Measurements from ENCODE around the gene CORO1C. TPM values are rescaled to one million over a fixed set of nuclear protein-coding genes. Genes with fewer than 3 reads are reported as not detected.

The CORO1C gene
- total RNA-seq, 1 donor from 2014 or later = 391 TPM

- Mint-ChIP-seq H3K27me3 (ENCODE audit: low read depth, unreplicated experiment) (no peaks in the 10 kb centered on the region), H3K9me3 (ENCODE audit: unreplicated experiment) (no peaks in the 10 kb centered on the region), H3K4me3 (ENCODE audit: unreplicated experiment) (peak overlapping the region; percentile 10), H3K27ac (ENCODE audit: unreplicated experiment) (peak overlapping the region; percentile 75), H3K4me1 (ENCODE audit: low read depth, unreplicated experiment) (peaks cover 60% of the 10 kb centered on the region), H3K36me3 (ENCODE audit: low read depth, unreplicated experiment) (peaks cover 12% of the 10 kb centered on the region)
- no peak overlapping the region for H2AFZ ChIP-seq (ENCODE audit: low read depth, low read length)
- H3K36me3 ChIP-seq (ENCODE audit: insufficient read depth, low read length) = peaks cover 14% of the 10 kb centered on the region
- no peaks in the 10 kb centered on the region for H3K9me3 ChIP-seq (ENCODE audit: insufficient read depth, low read depth, low read length)
- H4K20me1 ChIP-seq (ENCODE audit: insufficient read depth, low read length) = peaks cover 69% of the 10 kb centered on the region
- H3K27ac ChIP-seq (ENCODE audit: low read depth, low read length) = peak overlapping the region; percentile 74
- TF ChIP-seq EZH2 (IDR thresholded peaks at IDR 0.05; ENCODE audit: insufficient read depth, low read length) = no peak
- TF ChIP-seq CTCF (IDR thresholded peaks at IDR 0.05; ENCODE audit: insufficient read depth, low read depth, low read length) = no peak
- no peaks in the 10 kb centered on the region for H3K27me3 ChIP-seq (ENCODE audit: insufficient read depth, low read length)
- H3K4me2 ChIP-seq (ENCODE audit: low read length) = peak overlapping the region; percentile 70
- FAIRE-seq = no peak
- peaks cover 100% of the 10 kb centered on the region for H3K79me2 ChIP-seq (ENCODE audit: insufficient read depth, low read length)
- H3K4me1 ChIP-seq (ENCODE audit: insufficient read depth, low read length) = peaks cover 36% of the 10 kb centered on the region
- DNase-seq (ENCODE audit: low read depth) = no peak
- H3K4me3 ChIP-seq (ENCODE audit: insufficient read depth, low read depth, low read length) = no peak overlapping the region
- peak overlapping the region; percentile 68 for H3K9ac ChIP-seq (ENCODE audit: low read length)
These were observed 64.9 kb downstream of the CORO1C start for GRCh38 chr12:108666401-108666881.

GRCh38 chr12:108665608-108666202 lies 65.6 kb downstream of the CORO1C start:
- Histone ChIP-seq H3K4me2 (ENCODE audit: low read length) (peak overlapping the region; percentile 70), H3K36me3 (ENCODE audit: insufficient read depth, low read length) (peaks cover 15% of the 10 kb centered on the region), H3K79me2 (ENCODE audit: insufficient read depth, low read length) (peaks cover 100% of the 10 kb centered on the region), H4K20me1 (ENCODE audit: insufficient read depth, low read length) (peaks cover 64% of the 10 kb centered on the region), H3K4me1 (ENCODE audit: insufficient read depth, low read length) (peaks cover 36% of the 10 kb centered on the region), H3K4me3 (ENCODE audit: insufficient read depth, low read depth, low read length) (no peak overlapping the region), H3K27ac (ENCODE audit: low read depth, low read length) (peak overlapping the region; percentile 74), H2AFZ (ENCODE audit: low read depth, low read length) (no peak overlapping the region), H3K9ac (ENCODE audit: low read length) (peak overlapping the region; percentile 68), H3K9me3 (ENCODE audit: insufficient read depth, low read depth, low read length) (no peaks in the 10 kb centered on the region), H3K27me3 (ENCODE audit: insufficient read depth, low read length) (no peaks in the 10 kb centered on the region)
- H3K4me3 Mint-ChIP-seq (ENCODE audit: unreplicated experiment) = peak overlapping the region; percentile 35
- peak overlapping the region; percentile 85 for H3K27ac Mint-ChIP-seq (ENCODE audit: unreplicated experiment)
- H3K27me3 Mint-ChIP-seq (ENCODE audit: low read depth, unreplicated experiment) = no peaks in the 10 kb centered on the region
- H3K9me3 Mint-ChIP-seq (ENCODE audit: unreplicated experiment) = no peaks in the 10 kb centered on the region
- peaks cover 57% of the 10 kb centered on the region for H3K4me1 Mint-ChIP-seq (ENCODE audit: low read depth, unreplicated experiment)
- DNase-seq (ENCODE audit: low read depth) = no peak
- no peak for TF ChIP-seq CTCF (IDR thresholded peaks at IDR 0.05; ENCODE audit: insufficient read depth, low read depth, low read length)
- no peak for TF ChIP-seq EZH2 (IDR thresholded peaks at IDR 0.05; ENCODE audit: insufficient read depth, low read length)
- FAIRE-seq = no peak
- peaks cover 13% of the 10 kb centered on the region for H3K36me3 Mint-ChIP-seq (ENCODE audit: low read depth, unreplicated experiment)

Data from astrocyte (in vitro differentiated cells and primary cell).